ENCODE results near the gene STRIP2. TPM values are rescaled to one million over a fixed set of nuclear protein-coding genes. Genes with fewer than 3 reads are reported as not detected.
"Not testable (repeated sequence)": the region's sequence is repeated elsewhere in the genome, so short reads cannot be mapped to it uniquely, and the experiment has no call there.

STRIP2 gene
- total RNA-seq, 1 donor from 2014 or later, result 16.8 TPM

DNA sequence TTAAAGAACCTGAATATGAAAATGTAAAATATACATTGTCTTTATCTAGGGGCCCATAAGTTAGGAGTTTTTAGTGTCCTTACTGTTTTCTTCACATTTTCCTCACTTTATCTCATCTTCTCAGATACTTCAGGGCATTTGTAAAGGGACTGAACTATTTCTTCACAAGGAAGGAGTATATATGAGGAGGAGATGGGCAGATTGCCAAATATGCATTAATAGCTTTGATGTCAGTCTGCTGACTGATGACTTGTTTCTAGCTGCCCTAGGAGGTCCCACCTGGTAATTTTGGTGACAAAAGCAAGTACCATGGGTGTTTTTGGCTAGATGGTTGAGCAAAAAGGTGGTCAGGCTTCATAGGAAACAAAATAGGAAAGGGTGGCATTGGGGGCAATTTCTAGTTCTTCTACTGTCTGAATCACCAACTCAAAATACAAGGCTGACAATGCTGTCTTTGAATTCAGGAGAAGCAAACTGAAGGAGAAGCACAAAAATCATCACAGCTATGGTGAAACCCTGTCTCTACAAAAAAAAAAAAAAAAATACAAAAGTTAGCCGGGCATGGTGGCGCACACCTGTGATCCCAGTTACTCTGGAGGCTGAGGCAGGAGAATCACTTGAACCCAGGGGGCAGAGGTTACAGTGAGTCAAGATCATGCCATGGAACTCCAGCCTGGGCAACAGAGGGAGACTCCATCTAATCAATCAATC lies 10.4 kb upstream of the STRIP2 start:
- peak; percentile 24 for DNase-seq

DNA sequence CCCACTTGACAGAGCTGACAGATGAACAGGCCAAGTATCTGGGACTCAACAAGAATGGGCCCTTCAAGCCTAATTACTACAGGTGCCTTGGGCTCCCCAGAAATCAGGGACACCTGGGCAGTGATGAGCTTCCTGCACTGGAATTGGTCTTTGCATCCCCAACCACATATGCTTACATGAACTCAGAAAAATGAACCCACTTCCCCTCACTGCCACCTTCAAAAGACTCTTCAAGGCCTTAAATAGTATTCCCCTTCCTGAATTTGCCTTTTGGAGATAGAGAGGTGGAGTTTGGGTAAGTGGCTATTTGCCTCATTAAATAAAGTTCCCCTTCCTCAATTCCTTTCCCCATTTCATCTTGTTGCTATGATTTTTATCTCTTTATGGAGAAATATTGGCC lies 7.8 kb upstream of the STRIP2 start:
- no peak for DNase-seq

DNA sequence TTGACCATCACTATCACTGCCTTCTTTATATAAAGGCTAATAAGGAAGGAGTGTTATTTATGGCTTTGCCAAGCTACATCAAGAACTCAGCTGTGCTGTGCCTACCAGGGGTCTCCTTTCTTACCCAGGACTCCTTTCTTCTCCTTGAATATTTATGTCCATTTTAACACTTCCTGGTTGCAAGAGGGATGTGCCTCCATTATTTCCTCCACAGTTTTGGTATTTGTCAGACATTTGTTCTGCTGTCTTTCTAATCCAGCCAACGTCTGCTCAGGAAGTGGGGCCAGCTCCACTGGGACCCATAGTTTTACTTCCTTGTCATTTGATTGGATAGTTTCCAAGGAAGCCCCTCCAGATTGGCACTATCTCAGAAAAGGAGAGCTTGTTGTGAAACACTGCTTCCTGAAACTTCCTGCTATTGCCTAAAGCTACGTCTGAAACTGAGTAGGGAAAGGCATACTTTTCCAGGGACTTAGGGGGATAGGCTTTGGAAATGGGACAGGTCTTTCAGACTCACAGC lies 6.6 kb upstream of the STRIP2 start:
- DNase-seq, result no peak

DNA sequence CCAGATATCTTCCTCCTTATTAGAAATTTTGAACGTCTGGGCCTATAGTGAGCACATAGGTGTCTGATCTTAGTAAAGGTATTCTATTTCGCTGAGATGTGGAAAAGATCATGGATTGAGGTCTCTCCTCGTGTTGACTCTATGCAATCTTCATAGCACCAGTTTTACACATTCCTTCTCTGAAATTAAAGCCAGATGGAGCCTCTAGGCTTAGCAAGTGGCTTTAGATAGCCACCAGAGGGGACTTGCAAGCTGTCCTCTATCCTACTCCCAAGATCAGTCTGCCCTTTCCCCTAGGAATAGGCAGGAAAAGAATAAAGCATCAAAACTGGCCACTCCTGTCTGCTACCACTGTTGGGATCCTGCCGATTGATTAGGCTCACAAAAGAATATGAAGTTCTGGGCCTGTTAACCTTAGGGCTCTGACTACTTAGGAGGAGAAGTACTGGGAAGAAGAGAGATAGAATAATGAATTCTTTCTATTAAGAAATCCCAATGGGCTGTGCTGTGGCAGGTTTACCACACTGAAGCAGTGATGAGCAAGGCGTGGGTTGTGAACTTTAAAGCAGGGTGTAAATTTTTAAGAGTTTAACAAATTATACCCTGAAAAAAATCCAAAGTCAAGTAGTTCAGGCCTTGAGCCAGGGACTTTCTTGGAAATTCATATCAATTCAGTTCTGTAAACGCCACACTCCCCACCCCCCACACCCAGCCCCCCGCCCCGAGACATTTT lies 2.2 kb upstream of the STRIP2 start:
- no peak for DNase-seq

DNA sequence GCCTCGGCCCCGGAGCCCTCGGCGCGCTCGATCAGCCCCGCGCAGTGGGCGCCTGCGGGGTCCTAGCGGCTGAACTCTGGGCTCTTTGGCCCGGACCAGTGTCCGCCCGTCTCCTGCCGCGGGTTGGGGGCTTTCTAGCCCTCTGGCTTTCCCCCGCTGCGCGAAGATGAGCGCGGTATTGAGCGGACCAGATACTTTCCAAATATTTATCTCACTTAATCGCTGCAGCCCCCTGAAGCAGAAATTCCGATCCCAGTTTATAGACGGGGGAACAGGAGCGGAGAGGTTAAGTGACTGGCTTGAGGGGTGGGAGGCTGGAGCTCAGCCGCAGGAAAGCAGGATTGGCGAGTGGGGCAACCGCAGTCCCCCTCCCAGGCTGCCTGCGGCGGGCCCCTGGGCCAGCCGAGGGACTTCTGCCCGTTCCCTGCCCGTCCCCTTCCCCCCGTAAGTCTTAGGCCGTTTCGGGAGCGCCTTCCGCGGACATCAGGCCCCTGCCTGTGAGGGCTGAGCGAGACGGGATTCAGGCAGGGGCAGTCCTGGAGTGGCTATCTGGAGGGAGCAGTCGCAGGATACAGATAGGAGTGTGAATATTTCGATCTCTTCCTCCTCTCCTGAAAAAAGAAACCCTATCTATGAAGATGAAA lies 565 bp downstream of the STRIP2 start:
- DNase-seq, result peak; percentile 37

DNA sequence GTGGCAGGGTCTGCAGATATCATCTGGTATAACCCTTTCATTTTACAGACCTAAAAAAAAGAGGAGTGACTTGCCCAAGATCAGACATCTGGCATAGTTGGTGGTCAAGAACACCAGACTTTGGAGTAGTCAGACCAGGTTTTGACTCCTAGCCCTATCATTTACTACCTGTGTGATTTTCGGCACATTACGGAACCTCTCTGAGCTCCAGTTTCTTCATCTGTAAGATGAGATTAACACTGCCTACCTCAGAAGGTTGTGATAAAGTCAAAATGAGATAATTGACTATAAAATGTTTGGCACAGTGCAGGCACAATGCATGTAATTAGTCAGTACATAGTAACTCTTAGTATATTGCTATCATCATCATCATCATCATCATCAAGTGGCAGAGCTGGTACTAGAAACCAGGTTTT lies 1.2 kb downstream of the STRIP2 start:
- DNase-seq, result no peak

DNA sequence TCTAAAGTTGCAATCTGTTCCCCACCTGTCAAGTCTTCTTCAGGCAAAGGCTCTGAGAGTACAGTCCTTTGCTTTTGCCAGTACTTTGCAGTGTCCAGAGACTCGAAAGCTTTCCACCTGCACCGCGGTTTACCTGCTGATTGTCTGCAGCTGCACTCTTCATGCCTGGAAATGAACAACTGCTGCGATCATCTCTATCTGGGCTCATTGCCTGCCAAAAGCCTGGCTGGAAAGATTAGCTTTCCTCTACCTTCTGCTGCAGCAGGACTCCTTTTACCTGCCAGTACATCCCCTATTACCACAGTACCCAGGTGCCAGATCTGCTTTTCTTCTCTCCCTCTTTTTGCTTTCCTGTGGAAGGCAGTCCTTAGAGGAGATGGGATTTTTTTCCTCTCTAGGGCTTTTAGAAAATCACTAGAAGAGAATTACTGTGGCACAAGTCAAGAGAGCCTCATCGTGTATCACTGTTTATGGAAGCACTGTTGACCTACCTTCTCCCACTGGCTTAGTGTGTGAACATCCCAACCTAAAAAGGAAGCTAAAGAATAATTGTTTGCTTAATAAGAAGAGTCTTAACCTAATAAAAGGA lies 2.2 kb downstream of the STRIP2 start:
- no peak for DNase-seq

DNA sequence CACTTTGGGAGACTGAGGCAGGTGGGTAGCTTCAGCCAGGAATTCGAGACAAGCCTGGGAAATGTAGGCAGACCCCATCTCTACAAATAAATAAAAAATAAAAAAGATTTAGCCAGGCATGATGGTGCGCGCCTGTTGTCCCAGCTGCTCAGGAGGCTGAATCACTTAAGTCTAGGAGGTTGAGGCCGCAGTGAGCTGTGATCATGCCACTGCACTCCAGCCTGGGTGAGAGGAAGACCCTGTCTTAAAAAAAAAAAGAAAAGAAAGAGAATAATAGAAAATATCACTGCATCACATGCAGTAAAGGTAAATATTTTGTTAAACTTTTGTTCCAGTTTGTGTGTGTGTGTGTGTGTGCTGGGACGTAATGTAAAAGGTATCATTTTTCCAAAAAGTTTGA lies 3.0 kb downstream of the STRIP2 start:
- no peak for DNase-seq

DNA sequence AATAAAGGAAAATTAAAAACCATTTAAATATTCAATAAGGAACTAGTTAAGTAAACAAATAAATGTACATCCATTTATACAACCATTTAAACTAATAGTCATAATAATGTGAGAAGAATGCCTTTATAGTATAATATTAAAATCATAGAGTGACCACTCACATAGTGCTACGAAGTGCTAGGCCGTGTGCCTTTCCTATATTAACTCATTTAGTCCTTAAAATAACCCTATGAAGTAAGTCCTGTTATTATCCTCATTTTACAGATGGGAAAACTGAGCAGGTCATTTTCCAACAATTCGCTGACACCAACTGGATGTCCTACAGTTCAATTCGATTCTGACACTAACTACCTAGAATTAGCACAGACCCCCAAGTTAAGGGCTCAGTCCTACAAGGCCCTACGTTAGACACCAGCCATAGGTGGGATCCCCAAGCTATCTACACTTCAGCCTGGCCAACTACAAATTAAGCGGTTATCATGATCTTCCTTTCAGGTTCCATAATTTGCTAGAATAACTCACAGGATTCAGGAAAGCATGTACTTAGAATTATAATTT lies 4.1 kb downstream of the STRIP2 start:
- DNase-seq, result no peak

DNA sequence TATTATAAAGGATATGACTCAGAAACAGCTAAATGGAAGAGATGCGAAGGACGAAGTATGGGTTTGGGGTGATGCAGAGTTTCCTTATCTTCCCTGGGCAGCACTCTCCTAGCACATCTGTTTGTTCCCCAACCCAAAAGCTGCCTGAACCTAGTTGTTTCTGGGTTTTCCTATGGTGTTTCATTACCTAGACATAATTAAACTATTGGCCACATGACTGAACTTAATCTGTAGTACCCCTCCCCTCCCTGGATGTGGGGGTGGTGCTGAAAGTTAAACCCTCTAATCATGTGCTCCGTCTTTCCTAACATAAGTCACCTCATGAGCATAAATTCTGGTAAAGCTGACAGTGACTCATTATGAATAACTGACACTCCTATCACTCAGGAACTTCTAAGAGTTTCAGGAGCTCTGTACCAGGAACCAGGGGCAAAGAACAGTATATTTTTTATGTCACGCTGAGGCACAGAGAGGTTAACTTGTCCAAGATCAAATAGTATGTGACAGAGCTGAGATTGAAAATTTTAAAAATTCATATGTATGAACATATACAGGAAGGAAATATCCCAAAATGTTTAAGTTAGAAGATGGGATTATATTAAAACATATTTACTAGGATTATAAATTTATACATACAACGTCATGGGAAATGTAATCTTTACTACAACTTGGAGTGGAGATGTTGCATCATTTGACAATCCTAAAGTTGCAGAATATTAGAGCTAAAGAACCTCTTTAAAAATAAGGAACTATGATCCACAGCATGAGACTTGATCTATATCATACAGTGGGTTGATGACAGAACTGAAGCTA lies 4.8 kb downstream of the STRIP2 start:
- no peak for DNase-seq

DNA sequence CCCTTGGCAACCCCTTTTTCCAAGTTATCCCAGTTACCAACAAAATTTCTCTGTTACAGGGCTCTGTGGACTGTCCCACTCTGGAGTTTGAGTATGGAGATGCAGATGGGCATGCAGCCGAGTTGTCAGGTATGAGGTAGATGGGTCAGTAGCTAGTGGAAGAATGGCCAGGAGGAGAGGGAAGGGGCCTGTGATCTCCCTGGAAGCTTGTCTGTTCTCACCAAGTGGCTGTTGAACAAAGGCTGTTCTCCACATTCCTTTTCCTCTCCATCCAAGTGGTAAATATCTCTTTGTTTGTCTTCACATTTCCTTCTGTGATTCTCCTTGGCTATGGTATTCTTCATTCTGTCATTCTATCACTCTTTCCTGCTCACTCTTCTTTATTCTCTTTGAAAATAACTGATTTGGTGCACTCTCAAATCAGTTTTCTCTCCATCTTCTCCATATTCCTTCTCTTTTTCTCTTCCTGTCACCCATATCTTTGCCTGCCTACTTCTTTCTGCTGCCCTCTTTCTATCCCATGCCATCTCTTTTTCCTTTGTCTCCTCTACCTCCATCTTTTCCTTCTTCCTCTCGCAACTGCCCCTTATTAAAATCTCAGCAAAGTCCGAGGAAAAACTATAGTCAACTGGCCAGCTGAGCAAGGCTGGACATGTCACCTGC lies 5.9 kb downstream of the STRIP2 start:
- DNase-seq, result no peak

DNA sequence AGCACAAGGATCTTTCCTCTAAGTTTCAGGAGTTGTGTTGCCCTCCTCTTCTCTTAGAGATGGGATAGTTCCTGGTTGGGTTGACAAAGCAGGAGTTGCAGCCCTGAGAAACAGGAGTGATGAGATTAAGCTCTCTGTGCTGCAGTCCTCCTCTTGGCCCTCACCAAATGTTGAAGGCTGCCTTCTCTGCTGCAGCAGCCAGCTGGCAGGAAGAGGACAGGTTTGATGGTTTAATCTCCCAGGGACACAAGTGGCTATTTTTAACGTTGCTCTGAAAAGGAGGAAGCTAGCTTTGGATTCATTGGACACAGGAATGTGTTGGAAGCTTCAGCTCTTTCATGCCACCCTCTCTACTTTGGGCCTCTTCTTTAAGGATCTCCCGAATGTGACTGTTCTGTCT lies 9.4 kb downstream of the STRIP2 start:
- DNase-seq, result peak; percentile 48

DNA sequence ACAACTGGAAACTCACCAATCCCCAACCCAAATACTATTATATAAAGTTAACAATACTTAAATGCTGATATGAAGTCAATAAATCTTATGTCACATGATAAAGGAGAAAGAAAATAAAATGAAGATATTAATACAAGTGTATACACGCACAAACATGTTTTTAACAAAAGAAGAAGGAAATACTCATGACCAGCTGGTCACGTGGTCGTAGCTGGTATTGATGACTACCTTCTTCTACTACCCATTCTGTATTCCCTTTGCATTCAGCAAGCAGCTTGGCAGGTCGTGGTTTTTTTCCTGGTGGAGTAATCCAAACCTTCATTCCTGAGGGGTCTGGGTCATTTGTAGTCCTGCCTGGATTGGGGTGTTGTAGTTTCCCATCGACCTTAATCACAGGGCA lies 10.5 kb downstream of the STRIP2 start:
- not testable (repeated sequence) for DNase-seq

DNA sequence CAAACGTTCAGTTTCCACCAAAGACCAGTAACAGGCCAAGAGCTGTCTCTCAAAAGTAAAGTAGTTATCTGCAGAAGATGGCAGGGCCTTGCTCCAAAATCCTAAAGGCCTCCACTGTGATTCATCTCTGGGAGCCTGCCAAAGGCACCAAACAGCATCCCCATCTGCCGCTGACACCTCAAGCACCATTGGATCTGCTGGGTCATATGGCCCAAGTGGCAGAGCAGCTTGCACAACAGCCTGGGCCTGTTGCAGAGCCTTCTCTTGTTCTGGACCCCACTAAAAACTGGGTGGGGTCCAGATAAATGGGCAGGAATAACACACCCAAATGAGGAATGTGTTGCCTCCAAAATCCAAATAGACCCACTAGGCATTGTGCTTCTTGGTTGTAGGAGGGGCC lies 12.7 kb downstream of the STRIP2 start:
- DNase-seq, result not testable (repeated sequence)

DNA sequence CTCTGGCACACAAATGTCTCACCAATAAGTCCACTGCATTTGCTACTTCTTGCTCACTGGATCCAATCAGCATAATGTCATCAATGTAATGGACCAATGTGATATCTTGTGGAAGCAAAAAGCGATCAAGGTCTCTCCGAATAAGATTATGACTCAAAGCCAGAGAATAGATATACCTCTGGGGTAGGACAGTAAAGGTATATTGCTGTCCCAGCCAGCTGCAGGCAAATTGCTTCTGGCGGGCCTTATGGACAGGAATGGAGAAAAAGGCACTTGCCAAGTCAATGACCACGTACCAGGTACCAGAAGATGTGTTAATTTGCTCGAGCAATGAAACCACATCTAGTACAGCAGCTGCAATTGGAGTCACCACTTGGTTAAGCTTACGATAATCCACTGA lies 13.2 kb downstream of the STRIP2 start:
- DNase-seq, result not testable (repeated sequence)

DNA sequence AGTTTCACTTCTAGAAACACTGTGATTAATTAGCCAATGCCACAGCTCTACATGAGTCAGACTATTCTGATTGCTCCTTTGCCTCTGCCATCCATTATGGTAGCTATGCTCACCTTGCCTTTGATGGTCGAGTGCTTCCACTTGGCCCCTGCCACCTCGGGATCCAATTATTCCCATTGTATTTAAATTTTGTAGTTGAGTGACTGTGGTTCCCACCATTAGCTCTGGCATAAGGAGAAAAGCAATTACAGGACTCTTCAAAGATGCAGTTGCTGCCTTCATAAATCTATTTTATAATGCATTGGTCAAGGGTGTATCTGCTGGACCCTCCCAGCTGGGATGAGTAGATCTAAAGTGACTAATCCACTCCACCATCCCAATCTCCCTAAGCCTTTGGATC lies 14.4 kb downstream of the STRIP2 start:
- not testable (repeated sequence) for DNase-seq

DNA sequence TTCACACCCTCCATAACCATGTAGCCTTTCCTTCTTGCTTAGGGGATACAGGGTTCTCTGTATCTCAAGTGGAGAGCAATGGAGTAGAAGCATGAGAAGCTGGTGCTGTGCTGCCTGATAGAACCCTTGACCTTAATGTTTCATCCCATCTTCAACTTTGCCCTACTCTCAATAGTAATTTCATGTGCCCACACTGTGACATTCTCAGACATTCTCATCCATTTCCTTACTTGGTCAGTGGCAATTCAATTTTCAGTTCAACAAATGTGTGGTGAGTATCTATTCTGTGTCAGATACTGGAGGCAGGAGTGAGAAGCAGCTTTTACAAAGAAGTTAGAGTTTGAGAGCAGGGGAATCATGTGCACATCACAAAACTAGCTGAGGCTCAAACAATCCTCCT lies 16.1 kb downstream of the STRIP2 start:
- no peak for DNase-seq

DNA sequence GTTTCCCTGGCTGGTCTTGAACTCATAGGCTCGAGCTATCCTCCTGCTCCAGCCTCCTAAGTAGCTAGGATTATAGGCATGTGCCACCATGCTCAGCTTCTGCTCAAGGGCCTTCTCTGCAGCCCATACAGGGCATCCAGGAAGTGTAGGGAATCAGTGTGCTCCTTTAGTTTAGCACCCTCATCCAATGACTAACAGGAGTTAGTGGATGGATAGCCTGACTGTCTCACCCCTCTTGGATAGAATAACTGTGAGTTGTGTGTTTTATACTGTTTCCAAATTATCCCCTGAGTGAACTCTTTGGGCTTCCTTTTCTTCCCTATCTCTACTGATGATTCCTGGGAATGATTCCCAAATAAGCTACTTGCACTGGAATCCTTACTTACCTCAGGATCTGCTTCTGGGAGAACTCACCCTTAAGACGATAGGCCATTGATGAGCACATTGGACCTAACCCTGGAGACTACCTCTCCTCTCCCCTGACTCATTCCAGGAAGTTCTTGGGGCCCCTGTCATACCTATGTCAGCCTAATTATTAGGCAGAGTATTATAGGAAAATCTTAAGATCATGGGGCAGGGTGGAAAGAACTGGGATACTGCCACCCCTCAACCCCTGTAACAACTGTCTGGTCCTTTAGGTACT lies 18.5 kb downstream of the STRIP2 start:
- no peak for DNase-seq

DNA sequence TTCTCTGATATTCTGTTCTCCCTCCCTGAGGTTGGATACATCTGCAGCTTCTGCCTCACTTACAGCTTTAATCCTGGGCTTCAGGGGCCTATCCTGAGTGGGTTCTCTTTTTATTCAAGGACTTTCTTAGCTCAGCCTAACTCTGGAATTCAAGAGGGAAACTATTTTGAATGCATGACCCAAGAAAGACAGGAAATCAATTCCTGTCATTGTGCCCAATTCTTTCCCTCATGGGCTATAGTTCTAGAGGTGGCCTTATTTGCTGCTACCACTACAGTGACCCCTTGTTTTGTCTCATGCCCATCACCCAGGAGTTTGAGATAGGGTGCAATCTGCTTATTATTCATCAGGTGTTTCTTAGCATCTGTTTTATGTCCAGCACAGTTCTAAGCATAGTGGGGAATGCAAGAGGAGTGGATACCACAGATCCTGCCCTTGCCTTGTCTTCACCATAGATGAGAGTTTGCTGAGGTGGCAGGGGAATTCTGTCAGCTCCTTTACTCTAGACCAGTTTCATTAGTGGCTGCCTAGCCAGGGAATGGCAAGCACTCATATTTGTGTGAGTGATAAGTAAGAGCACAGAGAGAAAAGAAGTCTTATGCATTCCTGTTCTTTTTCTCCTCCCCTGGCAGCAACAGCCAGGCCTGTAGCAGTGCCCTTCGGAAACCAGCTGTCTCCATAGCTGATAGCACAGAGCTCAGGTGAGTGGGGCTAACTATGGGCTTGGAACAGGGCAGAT lies 19.4 kb downstream of the STRIP2 start:
- no peak for DNase-seq

DNA sequence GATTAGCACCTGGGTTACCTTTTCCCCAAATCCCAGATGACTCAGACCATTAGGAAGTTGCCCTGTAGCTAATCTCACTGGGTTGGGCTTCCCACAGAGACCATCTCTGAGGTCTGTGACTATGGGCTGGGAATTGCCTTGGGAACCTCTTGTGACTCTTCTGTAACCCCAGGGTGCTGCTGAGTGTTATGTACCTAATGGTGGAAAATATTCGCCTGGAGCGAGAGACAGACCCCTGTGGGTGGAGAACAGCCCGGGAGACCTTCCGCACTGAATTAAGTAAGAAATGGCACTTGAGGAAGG lies 20.0 kb downstream of the STRIP2 start:
- DNase-seq, result no peak

Data from tongue (tissue), 2 donors.